WTC11 (cell line): Measurements from ENCODE around the gene ARIH2.

Experiments
- E2F4 ChIP-seq: sonication (generic); formaldehyde crosslinking; IDR thresholded peaks from 2 replicates; pipeline ENCODE4 v1.8.1; 2022; ENCODE audit warnings: low read depth, mild to moderate bottlenecking, moderate library complexity, missing genetic modification reagents, borderline replicate concordance
- NR1H2 ChIP-seq: sonication (generic); formaldehyde crosslinking; IDR thresholded peaks from 2 replicates; pipeline ENCODE4 v1.9.0; 2021; ENCODE audit warnings: mild to moderate bottlenecking, moderate library complexity, missing genetic modification reagents
- NR3C1 ChIP-seq: sonication (generic); formaldehyde crosslinking; conservative IDR thresholded peaks from 2 replicates; pipeline ENCODE4 v1.8.1; 2023; ENCODE audit warnings: low read depth, mild to moderate bottlenecking, missing genetic modification reagents
- TF ChIP-seq, protein P1 (sequence below): fragments of 200-600 bp; IDR thresholded peaks from 2 replicates; pipeline ENCODE4 v1.8.0; 2022; ENCODE audit warnings: antibody characterized with exemption
- TF ChIP-seq, protein P2 (sequence below): sonication (generic); formaldehyde crosslinking; IDR thresholded peaks from 2 replicates; pipeline ENCODE4 v1.8.0; 2023; ENCODE audit warnings: missing genetic modification reagents, mild to moderate bottlenecking, borderline replicate concordance

DNA sequence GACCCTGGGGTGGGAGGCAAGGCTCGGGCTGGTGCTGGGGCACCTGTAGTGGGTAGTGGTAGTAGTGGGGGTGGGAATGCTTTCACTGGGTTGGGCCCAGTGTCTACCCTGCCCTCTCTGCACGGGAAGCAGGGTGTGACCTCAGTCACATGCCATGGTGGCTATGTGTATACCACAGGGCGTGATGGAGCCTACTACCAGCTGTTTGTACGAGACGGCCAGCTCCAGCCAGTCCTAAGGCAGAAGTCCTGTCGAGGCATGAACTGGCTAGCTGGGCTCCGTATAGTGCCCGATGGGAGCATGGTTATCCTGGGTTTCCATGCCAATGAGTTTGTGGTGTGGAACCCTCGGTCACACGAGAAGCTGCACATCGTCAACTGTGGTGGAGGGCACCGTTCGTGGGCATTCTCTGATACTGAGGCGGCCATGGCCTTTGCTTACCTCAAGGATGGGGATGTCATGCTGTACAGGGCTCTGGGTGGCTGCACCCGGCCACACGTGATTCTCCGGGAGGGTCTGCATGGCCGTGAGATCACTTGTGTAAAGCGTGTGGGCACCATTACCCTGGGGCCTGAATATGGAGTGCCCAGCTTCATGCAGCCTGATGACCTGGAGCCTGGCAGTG lies 94.6 kb downstream of the ARIH2 start:
- TF ChIP-seq, protein P1, sequence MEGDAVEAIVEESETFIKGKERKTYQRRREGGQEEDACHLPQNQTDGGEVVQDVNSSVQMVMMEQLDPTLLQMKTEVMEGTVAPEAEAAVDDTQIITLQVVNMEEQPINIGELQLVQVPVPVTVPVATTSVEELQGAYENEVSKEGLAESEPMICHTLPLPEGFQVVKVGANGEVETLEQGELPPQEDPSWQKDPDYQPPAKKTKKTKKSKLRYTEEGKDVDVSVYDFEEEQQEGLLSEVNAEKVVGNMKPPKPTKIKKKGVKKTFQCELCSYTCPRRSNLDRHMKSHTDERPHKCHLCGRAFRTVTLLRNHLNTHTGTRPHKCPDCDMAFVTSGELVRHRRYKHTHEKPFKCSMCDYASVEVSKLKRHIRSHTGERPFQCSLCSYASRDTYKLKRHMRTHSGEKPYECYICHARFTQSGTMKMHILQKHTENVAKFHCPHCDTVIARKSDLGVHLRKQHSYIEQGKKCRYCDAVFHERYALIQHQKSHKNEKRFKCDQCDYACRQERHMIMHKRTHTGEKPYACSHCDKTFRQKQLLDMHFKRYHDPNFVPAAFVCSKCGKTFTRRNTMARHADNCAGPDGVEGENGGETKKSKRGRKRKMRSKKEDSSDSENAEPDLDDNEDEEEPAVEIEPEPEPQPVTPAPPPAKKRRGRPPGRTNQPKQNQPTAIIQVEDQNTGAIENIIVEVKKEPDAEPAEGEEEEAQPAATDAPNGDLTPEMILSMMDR, result no peak
- TF ChIP-seq NR3C1, result no peak
- TF ChIP-seq, protein P2, sequence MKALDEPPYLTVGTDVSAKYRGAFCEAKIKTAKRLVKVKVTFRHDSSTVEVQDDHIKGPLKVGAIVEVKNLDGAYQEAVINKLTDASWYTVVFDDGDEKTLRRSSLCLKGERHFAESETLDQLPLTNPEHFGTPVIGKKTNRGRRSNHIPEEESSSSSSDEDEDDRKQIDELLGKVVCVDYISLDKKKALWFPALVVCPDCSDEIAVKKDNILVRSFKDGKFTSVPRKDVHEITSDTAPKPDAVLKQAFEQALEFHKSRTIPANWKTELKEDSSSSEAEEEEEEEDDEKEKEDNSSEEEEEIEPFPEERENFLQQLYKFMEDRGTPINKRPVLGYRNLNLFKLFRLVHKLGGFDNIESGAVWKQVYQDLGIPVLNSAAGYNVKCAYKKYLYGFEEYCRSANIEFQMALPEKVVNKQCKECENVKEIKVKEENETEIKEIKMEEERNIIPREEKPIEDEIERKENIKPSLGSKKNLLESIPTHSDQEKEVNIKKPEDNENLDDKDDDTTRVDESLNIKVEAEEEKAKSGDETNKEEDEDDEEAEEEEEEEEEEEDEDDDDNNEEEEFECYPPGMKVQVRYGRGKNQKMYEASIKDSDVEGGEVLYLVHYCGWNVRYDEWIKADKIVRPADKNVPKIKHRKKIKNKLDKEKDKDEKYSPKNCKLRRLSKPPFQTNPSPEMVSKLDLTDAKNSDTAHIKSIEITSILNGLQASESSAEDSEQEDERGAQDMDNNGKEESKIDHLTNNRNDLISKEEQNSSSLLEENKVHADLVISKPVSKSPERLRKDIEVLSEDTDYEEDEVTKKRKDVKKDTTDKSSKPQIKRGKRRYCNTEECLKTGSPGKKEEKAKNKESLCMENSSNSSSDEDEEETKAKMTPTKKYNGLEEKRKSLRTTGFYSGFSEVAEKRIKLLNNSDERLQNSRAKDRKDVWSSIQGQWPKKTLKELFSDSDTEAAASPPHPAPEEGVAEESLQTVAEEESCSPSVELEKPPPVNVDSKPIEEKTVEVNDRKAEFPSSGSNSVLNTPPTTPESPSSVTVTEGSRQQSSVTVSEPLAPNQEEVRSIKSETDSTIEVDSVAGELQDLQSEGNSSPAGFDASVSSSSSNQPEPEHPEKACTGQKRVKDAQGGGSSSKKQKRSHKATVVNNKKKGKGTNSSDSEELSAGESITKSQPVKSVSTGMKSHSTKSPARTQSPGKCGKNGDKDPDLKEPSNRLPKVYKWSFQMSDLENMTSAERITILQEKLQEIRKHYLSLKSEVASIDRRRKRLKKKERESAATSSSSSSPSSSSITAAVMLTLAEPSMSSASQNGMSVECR (CRISPR knock-in tag), result no peak
- no peak for TF ChIP-seq NR1H2 (CRISPR knock-in tag)
- TF ChIP-seq E2F4 (CRISPR knock-in tag), result no peak
